GM18520 (cell line): ENCODE data around the gene SLC35E2B.
"Not testable (repeated sequence)": the region's sequence is repeated elsewhere in the genome, so short reads cannot be mapped to it uniquely, and the experiment has no call there.

Experiments
- ATAC-seq: cut with Tn5 transposase; IDR thresholded peaks from one replicate; pipeline ENCODE4 v1.9.1; 2021; ENCODE audit not compliant: unreplicated experiment

Gene SLC35E2B

DNA sequence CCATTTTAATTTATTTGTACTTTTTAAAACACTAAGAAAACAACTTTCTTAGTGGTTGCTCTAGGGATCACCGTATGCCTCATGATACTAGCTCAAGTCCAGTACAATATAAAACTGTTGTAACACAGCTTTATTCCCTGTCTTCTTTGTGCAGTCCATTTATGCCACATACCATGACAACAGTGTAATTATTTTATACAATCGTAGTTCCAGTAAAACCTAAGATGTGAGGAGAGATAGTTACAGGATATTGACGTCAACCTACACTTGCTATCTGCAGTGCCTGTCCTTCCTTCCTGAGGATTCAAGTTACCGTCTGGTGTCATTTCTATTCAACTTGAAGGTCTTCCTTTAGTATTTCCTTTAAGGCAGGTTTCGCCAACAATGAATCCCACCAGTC is 46.3 kb downstream of the SLC35E2B start:
- ATAC-seq: not testable (repeated sequence)

DNA sequence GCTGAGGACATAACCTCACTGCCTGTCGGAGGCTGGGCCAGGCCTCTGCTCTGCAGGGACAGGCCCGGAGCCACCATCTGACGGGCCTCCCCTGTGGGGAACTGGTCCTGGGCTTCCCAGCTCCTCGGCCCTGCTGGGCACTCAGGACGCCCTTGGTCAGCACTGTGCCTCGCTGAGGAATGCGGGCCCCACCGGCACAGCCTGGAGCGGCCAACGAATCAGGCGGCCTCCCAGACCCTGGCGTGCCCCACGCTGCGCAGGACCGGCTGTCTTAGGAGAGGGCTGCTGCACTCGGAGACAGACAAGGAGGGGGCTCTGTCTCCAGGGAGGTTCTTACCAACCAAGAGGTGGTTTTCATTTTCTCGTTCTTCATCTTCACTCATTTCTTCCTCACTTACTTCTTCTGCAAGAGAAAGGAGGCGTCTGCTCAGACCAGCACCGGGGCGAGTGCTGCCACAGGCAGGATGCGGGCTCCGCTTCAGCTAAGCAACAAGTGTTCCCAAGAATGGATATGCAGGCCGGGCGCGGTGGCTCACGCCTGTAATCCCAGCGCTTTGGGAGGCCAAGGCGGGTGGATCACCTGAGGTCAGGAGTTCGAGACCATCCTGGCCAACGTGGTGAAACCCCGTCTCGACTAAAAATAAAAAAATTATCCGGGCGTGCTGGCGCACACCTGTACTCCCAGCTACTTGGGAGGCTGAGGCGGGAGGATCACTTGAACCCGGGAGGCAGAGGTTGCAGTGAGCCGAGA is 51.7 kb downstream of the SLC35E2B start:
- ATAC-seq: not testable (repeated sequence)

DNA sequence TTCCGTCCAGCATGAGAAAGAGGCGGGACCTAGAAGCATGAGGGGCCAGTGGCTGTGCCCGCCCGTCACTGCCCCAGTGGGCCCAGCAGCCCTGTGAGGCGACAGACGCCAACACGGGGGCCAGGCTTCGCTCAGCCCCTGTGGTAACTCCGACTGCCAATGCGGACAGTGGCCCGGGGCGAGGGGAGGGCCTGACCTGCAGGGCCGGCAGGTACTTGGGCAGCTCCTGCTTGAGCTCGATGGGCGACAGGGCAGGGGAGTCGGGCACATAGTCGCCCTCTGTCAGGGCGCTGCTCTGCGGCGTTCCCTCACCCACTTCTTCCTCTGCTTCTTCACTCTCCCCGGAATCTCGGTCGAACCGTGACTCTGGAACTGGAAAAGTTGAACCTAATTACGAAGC is 52.5 kb downstream of the SLC35E2B start:
- not testable (repeated sequence) for ATAC-seq

DNA sequence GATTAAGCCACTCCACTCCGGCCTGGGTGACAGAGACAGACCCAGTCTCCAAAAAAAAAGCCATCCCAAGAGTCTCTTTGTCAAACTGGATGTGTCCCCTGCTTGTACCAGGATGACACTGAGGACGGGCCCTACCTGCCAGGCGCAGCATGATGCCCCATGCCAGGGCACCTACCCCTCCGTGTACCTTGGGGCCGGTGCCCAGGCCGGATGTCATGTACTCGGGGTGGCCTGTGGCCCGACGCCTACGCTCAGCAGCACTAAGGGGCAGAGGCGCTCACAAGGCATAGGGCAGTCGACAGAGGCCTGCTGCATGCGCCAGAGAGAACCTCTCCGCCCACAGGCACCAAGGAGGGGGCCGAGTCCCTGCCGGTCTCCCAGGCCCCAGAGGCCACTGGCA is 53.2 kb downstream of the SLC35E2B start:
- not testable (repeated sequence) for ATAC-seq

DNA sequence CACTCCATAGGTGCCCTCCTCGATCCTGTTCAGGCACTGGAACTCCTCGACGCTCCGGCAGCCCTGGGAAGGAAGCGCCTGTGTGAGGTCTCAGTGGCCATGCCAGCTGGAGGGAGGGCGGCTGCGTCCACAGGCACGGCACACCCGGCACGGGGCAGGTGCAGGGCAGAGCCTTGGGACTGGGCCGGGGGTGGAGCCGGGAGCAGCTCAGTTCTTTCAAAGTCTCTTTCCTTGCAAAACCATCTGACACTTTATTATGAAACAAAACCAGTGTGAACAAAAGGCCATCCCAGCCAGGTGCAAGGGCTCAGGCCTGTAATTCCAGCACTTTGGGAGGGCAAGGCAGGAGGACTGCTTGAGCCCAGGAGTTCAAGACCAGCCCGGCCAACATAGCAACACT is 54.1 kb downstream of the SLC35E2B start:
- not testable (repeated sequence) for ATAC-seq

DNA sequence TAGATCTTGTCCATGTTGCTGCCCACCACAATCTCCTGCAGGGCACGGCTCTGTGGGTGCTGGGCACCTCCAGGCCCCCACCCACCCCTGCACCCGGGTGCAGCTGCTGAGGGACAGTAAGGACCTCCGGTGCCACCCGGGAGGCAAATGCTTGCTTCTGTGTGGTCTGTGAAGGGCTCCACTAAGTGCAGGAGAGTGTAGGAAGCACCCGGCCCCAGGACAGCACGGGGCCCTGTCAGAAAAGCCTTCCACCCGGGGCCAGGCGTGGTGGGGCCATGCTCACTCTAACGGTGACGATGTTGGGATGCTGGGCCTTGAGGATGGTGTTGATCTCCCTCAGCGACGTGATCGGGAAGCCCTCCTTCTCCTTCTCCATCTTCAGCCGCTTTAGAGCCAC is 55.1 kb downstream of the SLC35E2B start:
- not testable (repeated sequence) for ATAC-seq

DNA sequence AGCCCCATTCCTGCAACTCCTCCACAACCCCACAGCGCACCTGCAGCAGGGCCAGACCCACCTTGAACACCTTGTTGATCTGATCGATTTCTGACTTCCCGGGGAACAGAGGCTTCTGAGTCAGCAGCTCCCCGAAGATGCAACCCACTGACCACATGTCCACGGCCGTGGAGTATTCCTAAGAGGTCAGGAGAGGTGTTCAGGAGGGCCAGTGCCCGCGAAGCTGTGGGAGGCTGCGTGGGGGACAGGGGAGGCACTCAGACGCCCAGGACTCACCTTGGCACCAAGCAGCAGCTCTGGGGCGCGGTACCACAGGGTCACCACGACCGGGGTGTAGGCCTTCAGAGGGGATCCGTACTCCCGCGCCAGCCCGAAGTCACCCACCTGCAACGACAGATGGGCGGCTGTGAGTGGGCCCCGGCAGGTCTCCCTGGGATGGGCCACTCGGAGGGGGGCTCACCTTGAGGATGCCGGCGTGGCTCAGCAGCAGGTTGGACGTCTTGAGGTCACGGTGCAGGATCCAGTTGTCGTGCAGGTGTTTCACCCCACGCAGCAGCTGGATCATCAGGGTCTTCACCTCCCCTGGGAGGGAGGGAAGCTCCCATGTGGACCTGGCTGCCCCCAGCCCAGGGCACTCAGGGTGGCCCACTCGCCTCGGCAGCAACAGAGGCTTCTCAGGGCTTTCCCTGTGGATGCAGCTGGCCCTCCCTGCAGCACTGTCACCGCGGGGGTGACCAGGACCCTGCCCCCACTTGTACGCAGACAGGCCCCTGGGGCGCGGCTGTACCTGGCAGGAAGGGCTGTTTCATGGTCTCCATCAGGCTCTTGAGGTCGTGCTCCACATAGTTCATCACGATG is 55.7 kb downstream of the SLC35E2B start:
- not testable (repeated sequence) for ATAC-seq

DNA sequence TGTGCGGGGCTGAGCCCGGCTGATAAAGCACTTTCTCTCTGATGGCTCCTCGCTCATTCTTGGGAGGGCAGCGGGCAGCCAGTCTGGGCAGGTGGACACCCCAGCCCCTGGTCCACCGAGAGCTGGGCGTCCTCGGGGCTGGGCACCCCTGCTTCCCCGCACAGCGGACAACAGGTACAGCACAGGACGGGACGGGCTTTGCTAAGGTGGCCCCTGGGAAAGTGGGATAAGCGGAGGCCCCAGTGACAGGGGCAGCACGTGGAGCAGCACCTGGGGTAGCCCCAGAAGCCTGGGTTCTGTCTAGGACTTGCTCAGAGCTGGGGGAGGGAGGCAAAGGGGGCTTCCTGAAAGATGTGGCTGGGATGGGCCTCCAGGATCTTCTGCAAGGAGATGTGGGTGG is 58.0 kb downstream of the SLC35E2B start:
- not testable (repeated sequence) for ATAC-seq

DNA sequence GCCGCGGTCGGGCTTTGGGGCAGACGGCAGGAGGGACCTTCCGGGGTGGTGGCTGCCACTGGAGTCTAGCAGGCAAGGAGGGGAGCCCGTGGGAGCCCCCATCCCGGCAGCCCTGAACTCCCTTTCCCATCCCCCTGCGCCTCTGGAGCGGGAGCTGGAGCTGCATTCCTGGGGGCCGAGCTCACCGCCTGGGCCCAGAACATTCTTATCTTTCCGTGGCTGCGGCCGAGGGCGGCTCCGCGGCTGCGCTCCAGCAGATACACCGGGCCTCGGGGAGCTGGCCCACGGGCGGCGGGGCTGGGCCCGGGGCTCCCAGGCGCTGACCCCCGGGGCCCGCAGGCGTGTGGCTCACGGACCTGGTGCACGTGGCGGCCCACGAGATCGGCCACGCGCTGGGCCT is 59.2 kb downstream of the SLC35E2B start:
- ATAC-seq: not testable (repeated sequence)

DNA sequence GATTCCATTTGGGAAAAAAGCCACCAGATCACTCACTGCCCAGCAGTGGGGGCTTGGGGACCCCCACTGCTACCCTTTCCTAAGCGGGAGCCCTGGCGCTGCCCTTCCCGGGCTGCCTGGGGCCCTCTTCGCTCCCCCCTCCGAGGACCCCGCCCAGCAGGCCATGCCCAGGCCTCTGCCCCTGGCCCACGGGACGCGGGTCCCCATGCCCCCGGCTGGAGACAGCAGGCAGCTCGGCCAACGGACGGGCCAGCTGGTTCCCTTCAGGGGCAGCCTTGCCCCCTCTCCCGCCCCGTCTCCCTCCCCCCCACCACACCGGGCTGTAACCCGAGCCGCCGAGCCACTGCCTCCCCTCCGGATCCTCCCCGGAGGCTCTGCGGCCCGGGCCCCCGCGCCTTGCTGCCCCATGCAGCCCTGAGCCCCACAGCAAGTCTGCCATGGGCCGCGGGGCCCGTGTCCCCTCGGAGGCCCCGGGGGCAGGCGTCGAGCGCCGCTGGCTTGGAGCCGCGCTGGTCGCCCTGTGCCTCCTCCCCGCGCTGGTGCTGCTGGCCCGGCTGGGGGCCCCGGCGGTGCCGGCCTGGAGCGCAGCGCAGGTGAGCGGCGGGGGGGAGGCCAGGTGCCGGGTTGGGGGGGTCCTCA is 60.7 kb downstream of the SLC35E2B start, which contains the start of gene MMP23B:
TSS of gene MMP23B (plus strand) at position 392 of the 639 bp plus-strand sequence. CDS start at position 438, 46 bp downstream.
- ATAC-seq: no peak

DNA sequence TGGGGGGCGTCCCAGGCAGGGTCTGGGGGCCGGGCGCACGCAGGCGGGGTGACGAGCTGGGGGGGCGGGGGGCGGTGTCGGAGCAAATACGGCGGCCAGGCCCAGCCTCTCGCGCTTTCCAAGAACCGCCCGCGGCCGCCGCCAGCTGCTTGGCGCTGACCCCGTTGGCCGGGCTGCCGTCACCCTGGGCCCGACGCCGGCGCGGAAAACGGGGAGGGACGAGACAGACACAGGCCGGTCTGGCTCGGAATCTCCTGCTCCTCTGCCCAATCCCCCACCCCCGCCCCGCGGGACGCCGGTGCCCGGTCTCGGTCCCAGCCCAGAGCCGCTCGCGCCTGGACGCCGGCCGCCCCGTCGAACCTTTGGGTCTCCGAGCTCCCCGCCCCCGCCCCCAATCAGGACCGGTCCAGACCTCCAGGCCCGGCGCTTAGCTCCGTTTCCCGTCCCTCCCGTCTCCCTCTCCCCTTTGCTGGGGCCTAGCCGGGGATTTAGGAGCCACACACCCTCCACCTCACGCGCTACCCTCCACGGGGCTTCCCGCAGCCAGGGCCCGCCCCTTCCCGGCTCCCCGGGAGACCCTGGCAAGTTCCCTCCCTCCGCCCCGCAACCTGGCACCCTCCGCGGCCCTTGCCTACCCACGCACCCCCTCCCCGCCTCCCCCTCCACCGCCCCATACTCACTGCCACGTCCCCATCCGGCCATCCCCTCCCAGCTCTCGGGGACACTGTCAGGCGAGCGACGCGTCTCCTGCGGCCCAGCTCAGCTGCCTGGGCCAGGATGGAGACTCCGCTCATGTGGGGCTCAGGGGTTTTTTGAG is 61.4 kb downstream of the SLC35E2B start:
- no peak for ATAC-seq

DNA sequence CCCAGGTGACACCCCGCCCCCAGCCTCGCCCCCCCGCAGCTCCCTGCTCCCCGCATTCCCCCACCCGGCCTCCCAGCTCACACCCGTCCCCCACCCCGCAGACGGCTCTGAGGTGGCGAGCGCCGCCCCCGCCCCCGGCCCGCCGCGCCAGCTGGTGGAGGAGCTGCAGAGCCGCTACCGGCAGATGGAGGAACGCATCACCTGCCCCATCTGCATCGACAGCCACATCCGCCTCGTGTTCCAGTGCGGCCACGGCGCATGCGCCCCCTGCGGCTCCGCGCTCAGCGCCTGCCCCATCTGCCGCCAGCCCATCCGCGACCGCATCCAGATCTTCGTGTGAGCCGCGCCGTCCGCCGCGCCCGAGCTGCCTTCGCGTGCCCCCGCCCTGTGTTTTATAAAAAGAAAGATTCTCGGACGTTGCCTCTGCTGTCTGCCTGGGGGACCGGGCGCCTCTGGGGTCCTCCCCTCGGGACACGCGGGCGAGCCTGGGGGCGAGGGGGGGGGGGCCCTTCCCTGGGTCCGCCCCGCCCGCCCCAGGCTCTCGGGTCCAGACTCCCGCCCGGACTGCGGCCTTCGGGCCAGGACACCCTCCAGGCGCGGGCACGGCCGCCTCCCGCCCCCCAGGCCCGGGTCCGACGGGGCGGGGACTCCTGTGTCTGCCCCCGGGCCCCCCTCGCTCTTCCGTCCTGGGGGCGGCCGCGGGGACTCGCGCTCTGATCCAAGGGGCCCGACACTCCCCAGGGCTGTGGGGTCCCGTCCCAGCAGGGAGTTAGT is 62.2 kb downstream of the SLC35E2B start:
- peak; percentile 63 for ATAC-seq

DNA sequence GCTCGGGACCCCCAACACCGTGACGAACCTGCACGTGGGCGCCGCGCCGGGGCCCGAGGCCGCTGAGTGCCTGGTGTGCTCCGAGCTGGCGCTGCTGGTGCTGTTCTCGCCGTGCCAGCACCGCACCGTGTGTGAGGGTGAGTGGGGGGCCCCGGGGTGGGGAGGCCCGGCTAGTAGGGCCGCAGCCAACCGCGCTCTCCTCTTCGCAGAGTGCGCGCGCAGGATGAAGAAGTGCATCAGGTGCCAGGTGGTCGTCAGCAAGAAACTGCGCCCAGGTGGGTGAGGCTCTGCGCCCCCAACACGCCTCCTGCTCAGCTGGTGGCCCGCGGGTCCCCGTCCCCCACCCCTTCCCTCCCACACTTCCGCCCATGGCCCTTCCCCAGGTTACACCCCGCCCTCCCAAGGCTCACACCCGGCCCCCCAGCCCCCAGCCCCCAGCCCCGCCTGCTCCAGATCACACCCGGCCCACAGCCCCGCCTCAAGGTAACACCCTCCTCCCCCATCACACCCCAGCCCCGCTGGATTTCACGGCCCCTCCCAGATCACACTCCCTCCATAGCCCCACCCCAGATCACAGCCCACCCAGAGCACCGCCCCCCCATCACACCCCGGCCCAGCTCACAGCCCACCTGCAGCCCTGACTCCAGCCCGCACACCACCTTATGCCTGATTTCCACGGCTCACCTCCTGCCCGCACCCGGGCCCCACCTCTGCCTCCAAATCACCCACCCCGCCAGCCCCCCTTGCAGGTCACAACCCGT is 63.0 kb downstream of the SLC35E2B start:
- ATAC-seq: no peak

DNA sequence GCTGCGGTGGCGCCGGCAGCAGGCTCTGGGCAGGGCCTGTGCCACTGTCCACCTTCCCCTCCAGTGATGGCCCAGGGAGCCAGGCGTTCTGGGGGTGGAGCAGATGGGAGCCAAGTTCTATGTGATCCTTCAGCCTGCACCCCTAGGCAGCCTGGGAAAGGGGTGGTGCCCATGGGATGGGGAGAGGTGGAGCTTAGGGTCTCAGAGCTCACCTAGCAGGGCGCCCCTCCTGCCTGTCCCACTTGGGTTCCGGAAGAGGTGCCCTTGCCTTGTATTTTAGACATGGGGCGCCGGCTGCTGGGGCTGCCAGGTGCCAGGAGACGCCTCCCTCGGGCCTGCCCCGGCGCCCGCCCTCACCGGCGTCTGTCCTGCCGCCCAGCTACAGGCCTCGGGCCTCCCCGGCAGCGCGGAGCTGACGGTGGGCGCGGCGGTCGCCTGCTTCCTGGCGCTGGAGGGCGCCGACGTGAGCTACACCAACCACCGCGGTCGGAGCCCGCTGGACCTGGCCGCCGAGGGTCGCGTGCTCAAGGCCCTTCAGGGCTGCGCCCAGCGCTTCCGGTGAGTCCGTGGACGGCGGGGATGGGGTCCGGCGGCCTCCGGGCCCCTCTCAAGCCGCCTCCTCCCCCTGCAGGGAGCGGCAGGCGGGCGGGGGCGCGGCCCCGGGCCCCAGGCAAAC is 63.7 kb downstream of the SLC35E2B start:
- ATAC-seq: no peak

DNA sequence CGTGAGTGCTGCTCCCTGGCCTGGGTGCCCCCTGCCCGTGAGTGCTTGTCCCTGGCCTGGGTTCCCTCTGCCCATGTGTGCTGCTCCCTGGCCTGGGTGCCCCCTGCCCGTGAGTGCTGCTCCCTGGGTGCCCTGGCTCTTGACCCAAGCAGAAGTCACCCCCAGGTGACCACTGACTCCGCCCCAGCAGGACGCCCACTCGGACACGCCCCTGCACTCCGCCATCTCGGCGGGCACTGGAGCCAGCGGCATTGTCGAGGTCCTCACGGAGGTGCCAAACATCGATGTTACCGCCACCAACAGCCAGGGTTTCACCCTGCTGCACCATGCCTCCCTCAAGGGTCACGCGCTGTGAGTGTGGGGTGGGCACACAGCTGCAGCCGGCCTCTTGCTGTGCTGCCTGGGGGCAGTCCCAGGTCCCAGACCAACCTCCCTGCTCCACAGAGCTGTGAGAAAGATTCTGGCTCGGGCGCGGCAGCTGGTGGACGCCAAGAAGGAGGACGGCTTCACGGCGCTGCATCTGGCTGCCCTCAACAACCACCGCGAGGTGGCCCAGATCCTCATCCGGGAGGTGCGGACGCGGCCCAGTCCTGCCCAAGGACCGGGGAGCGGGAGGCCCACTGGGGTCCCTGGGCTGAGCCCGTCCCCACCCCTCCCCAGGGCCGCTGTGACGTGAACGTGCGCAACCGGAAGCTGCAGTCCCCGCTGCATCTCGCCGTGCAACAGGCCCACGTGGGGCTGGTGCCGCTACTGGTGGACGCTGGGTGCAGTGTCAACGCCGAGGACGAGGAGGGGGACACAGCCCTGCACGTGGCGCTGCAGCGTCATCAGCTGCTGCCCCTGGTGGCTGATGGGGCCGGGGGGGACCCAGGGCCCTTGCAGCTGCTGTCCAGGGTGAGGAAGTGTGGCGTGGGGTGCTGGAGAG is 64.5 kb downstream of the SLC35E2B start:
- ATAC-seq: no peak

DNA sequence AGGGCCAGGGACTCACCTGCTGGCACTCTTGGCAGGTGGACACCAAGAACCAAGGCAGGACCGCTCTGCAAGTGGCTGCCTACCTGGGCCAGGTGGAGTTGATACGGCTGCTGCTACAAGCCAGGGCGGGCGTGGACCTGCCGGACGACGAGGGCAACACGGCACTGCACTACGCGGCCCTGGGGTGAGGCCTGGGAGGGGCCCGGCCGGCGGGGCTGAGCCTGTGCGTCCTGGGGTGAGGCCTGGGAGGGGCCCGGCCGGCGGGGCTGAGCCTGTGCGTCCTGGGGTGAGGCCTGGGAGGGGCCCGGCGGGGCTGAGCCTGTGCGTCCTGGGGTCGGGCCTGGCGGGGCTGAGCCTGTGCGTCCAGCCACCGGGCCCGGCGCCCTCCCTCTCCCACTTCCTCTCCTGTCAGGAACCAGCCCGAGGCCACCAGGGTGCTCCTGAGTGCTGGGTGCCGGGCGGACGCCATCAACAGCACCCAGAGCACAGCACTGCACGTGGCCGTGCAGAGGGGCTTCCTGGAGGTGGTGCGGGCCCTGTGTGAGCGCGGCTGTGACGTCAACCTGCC is 65.2 kb downstream of the SLC35E2B start:
- no peak for ATAC-seq
